H9 (cell line): ENCODE results near the gene ZSCAN29. TPM values are rescaled to one million over a fixed set of nuclear protein-coding genes. Genes with fewer than 3 reads are reported as not detected.

Experiments used
- DNase-seq: peaks from one replicate; pipeline ENCODE4 v3.0.0-alpha.2; 2017
- H2AFZ ChIP-seq: one replicate; pipeline ENCODE4 v1.6.1; 2013; ENCODE audit warnings: mild to moderate bottlenecking, low read length, control low read depth, moderate library complexity
- H2AK5ac ChIP-seq: 2 replicates; pipeline ENCODE4 v1.6.1; 2013; ENCODE audit warnings: low read length, control low read depth, mixed read lengths; ENCODE audit not compliant: insufficient read length
- H2BK120ac ChIP-seq: one replicate; pipeline ENCODE4 v1.6.1; 2013; ENCODE audit warnings: low read depth, mild to moderate bottlenecking, low read length, control low read depth, inconsistent platforms; ENCODE audit not compliant: poor library complexity, severe bottlenecking
- H2BK12ac ChIP-seq: 2 replicates; pipeline ENCODE4 v1.6.1; 2013; ENCODE audit warnings: low read length, control low read depth, mixed read lengths, low read depth; ENCODE audit not compliant: insufficient read length
- H2BK15ac ChIP-seq: 2 replicates; pipeline ENCODE4 v1.6.1; 2013; ENCODE audit warnings: low read depth, low read length, control low read depth
- H2BK20ac ChIP-seq: one replicate; pipeline ENCODE4 v1.6.1; 2013; ENCODE audit warnings: low read depth, mild to moderate bottlenecking, low read length, control low read depth, inconsistent platforms; ENCODE audit not compliant: poor library complexity, severe bottlenecking
- H2BK5ac ChIP-seq: 2 replicates; pipeline ENCODE4 v1.6.1; 2013; ENCODE audit warnings: low read length, control low read depth, mixed read lengths; ENCODE audit not compliant: insufficient read length
- H3K14ac ChIP-seq: 2 replicates; pipeline ENCODE4 v1.6.1; 2013; ENCODE audit warnings: low read length, control low read depth; ENCODE audit not compliant: insufficient read depth
- H3K18ac ChIP-seq: 2 replicates; pipeline ENCODE4 v1.6.1; 2013; ENCODE audit warnings: low read depth, mild to moderate bottlenecking, mixed read lengths, low read length, control low read depth; ENCODE audit not compliant: insufficient read length
- H3K23ac ChIP-seq: 2 replicates; pipeline ENCODE4 v1.6.1; 2013; ENCODE audit warnings: low read length, control low read depth, mixed read lengths, low read depth; ENCODE audit not compliant: insufficient read length
- H3K23me2 ChIP-seq: 2 replicates; pipeline ENCODE4 v1.6.1; 2013; ENCODE audit warnings: low read depth, mild to moderate bottlenecking, mixed read lengths, low read length, control low read depth; ENCODE audit not compliant: insufficient read length, poor library complexity, severe bottlenecking
- H3K27ac ChIP-seq: 2 replicates; pipeline ENCODE4 v1.5.1; 2013; ENCODE audit warnings: low read length, control low read depth, mixed read lengths, low read depth; ENCODE audit not compliant: insufficient read length
- H3K27me3 ChIP-seq: 2 replicates; pipeline ENCODE4 v1.6.1; 2013; ENCODE audit warnings: low read length, control low read depth, inconsistent platforms; ENCODE audit not compliant: insufficient read depth
- H3K4ac ChIP-seq: 2 replicates; pipeline ENCODE4 v1.6.1; 2013; ENCODE audit warnings: low read depth, mild to moderate bottlenecking, control low read depth, inconsistent platforms, low read length, moderate library complexity
- H3K4me1 ChIP-seq: 2 replicates; pipeline ENCODE4 v1.6.1; 2013; ENCODE audit warnings: low read length, control low read depth, inconsistent platforms; ENCODE audit not compliant: insufficient read depth
- H3K4me2 ChIP-seq: 2 replicates; pipeline ENCODE4 v1.6.1; 2013; ENCODE audit warnings: low read length, control low read depth, mixed read lengths; ENCODE audit not compliant: insufficient read length, insufficient read depth
- H3K56ac ChIP-seq: 2 replicates; pipeline ENCODE4 v1.6.1; 2013; ENCODE audit warnings: low read depth, mild to moderate bottlenecking, mixed read lengths, low read length, control low read depth; ENCODE audit not compliant: insufficient read length
- H3K79me1 ChIP-seq: 2 replicates; pipeline ENCODE4 v1.6.1; 2013; ENCODE audit warnings: low read depth, mild to moderate bottlenecking, moderate library complexity, low read length, control low read depth, inconsistent platforms; ENCODE audit not compliant: insufficient read depth, poor library complexity, severe bottlenecking
- H3K79me2 ChIP-seq: 2 replicates; pipeline ENCODE4 v1.6.1; 2013; ENCODE audit warnings: low read length, control low read depth, inconsistent platforms; ENCODE audit not compliant: insufficient read depth
- H3K9ac ChIP-seq: 2 replicates; pipeline ENCODE4 v1.6.1; 2013; ENCODE audit warnings: low read length, control low read depth, mixed read lengths; ENCODE audit not compliant: insufficient read length; ENCODE audit errors: extremely low read depth
- H3K9me3 ChIP-seq: one replicate; pipeline ENCODE4 v1.6.1; 2013; ENCODE audit warnings: low read depth, low read length, inconsistent platforms; ENCODE audit not compliant: control insufficient read depth
- H3T11ph ChIP-seq: one replicate; pipeline ENCODE4 v1.6.1; 2013; ENCODE audit warnings: mild to moderate bottlenecking, low read length, control low read depth, inconsistent platforms
- H4K20me1 ChIP-seq: one replicate; pipeline ENCODE4 v1.6.1; 2013; ENCODE audit not compliant: control insufficient read depth, insufficient read length, insufficient read depth
- H4K5ac ChIP-seq: 2 replicates; pipeline ENCODE4 v1.6.1; 2013; ENCODE audit warnings: low read depth, mild to moderate bottlenecking, mixed read lengths, low read length, control low read depth; ENCODE audit not compliant: insufficient read length
- H4K8ac ChIP-seq: replicated peaks from 2 replicates; pipeline ENCODE4 v1.6.1; 2013; ENCODE audit warnings: low read length, control low read depth, mixed read lengths, low read depth; ENCODE audit not compliant: insufficient read length
- H4K91ac ChIP-seq: 2 replicates; pipeline ENCODE4 v1.6.1; 2013; ENCODE audit warnings: low read depth, mild to moderate bottlenecking, moderate library complexity, mixed read lengths, low read length, control low read depth; ENCODE audit not compliant: insufficient read length
- H3K27ac Mint-ChIP-seq, 3 experiments: 2 replicates in 2 of 3; 3 replicates in 1 of 3; pipeline ENCODE4 v1.8.0; 2020 to 2021; ENCODE audit warnings: mixed read lengths in 3 of 3, mild to moderate bottlenecking in 1 of 3, moderate library complexity in 1 of 3
- H3K27me3 Mint-ChIP-seq: 2 replicates; pipeline ENCODE4 v1.8.0; 2021; ENCODE audit warnings: low read depth, mild to moderate bottlenecking, moderate library complexity, mixed read lengths
- H3K36me3 Mint-ChIP-seq, 3 experiments: 2 replicates in 2 of 3; 3 replicates in 1 of 3; pipeline ENCODE4 v1.8.0; 2020 to 2021; ENCODE audit warnings: low read depth in 3 of 3, mixed read lengths in 3 of 3; ENCODE audit not compliant: insufficient read depth in 1 of 3
- H3K4me1 Mint-ChIP-seq, 2 experiments: 2 replicates each; pipeline ENCODE4 v1.8.0; 2020; ENCODE audit warnings: mixed read lengths in 2 of 2
- H3K4me3 Mint-ChIP-seq, 2 experiments: 2 replicates in 1 of 2; 3 replicates in 1 of 2; pipeline ENCODE4 v1.8.0; 2020 to 2021; ENCODE audit warnings: mild to moderate bottlenecking in 2 of 2, mixed read lengths in 2 of 2, moderate library complexity in 1 of 2
- H3K9me3 Mint-ChIP-seq, 2 experiments: 2 replicates in 1 of 2; 3 replicates in 1 of 2; pipeline ENCODE4 v1.8.0; 2020; ENCODE audit warnings: mild to moderate bottlenecking in 2 of 2, mixed read lengths in 2 of 2, moderate library complexity in 1 of 2
- WGBS: extraction: QIAGEN DNeasy Blood & Tissue Kit; methylation state at CpG from one replicate; pipeline ENCODE4 v1.1.7; 2013; ENCODE audit warnings: missing lambda C conversion rate, low lambda C conversion rate, mixed read lengths; ENCODE audit not compliant: insufficient read length; ENCODE audit errors: extremely low coverage; 5-methylcytosine and 5-hydroxymethylcytosine counted together
- total RNA-seq: library from RNA; stranded (reverse); gene quantifications from 2 replicates; pipeline ENCODE4 v1.2.1, GENCODE V29; 2021
- TF ChIP-seq, protein P1 (sequence below): fragments of 200-600 bp; sonication (generic); conservative IDR thresholded peaks from 3 replicates; pipeline ENCODE4 v1.8.0; 2021; ENCODE audit warnings: antibody characterized with exemption, mild to moderate bottlenecking

ZSCAN29 gene
- total RNA-seq, 1 experiment from 2014 or later, result 52.5 TPM

DNA sequence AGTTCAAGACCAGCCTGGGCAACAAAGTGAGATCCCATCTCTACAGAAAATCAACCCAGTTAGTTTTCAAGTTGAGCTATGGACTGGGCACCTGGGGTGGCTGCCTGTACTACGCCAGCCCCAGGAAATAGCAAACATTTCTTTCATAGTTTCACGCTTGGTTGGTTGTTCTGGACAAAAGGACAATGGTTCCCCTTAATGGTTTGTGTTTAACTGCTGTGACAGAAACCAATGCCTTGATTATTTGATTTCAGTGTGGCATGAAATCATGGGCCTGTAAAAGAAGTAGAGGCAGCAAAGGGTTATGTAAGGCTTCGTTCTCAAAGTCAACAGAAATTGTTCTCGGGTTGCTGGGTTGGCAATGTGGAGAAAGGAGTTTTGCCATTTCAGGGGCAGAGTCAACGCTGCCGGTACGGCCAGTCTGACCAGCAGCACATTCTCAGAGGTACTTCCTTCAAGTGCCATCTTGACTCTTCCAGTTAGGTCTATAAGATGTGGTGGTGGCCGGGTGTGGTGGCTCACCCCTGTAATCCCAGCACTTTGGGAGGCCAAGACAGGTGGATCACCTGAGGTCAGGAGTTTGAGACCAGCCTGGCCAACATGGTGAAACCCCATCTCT lies 53.2 kb downstream of the ZSCAN29 start:
- H3K23ac ChIP-seq, result no peak overlapping the region
- H3K4me1 ChIP-seq, result no peaks in the 10 kb centered on the region
- H2BK5ac ChIP-seq, result no peak overlapping the region
- no peak overlapping the region for H3T11ph ChIP-seq
- Mint-ChIP-seq H3K36me3 (no peaks in the 10 kb centered on the region), H3K4me1 (peaks cover 3 to 5% of the 10 kb centered on the region in 2 experiments; a peak in 2 of 4 replicates), H3K9me3 (no peaks in the 10 kb centered on the region), H3K27me3 (peaks cover 28% of the 10 kb centered on the region), H3K4me3 (no peak overlapping the region), H3K27ac (no peak overlapping the region)
- H3K27me3 ChIP-seq, result no peaks in the 10 kb centered on the region
- no CpG with 5 or more reads among the region's 8 CpGs for WGBS
- no peaks in the 10 kb centered on the region for H3K23me2 ChIP-seq
- no peak overlapping the region for H3K4ac ChIP-seq
- H2BK12ac ChIP-seq, result no peak overlapping the region
- no peak overlapping the region; the same call in 1 of the 2 replicates for H3K14ac ChIP-seq
- H2BK120ac ChIP-seq, result no peak overlapping the region
- DNase-seq, result no peak
- H2BK15ac ChIP-seq, result no peak overlapping the region
- H2BK20ac ChIP-seq, result no peak overlapping the region
- H3K27ac ChIP-seq, result no peak overlapping the region
- no peaks in the 10 kb centered on the region for H3K9me3 ChIP-seq
- no peaks in the 10 kb centered on the region for H3K79me1 ChIP-seq
- H3K4me2 ChIP-seq, result no peak overlapping the region
- H4K20me1 ChIP-seq, result no peaks in the 10 kb centered on the region
- no peak overlapping the region for H3K56ac ChIP-seq
- H4K5ac ChIP-seq, result no peak overlapping the region
- no peak overlapping the region for H4K8ac ChIP-seq
- no peak overlapping the region for H2AK5ac ChIP-seq
- no peak overlapping the region for H2AFZ ChIP-seq
- H3K9ac ChIP-seq, result no peak overlapping the region
- TF ChIP-seq, protein P1, sequence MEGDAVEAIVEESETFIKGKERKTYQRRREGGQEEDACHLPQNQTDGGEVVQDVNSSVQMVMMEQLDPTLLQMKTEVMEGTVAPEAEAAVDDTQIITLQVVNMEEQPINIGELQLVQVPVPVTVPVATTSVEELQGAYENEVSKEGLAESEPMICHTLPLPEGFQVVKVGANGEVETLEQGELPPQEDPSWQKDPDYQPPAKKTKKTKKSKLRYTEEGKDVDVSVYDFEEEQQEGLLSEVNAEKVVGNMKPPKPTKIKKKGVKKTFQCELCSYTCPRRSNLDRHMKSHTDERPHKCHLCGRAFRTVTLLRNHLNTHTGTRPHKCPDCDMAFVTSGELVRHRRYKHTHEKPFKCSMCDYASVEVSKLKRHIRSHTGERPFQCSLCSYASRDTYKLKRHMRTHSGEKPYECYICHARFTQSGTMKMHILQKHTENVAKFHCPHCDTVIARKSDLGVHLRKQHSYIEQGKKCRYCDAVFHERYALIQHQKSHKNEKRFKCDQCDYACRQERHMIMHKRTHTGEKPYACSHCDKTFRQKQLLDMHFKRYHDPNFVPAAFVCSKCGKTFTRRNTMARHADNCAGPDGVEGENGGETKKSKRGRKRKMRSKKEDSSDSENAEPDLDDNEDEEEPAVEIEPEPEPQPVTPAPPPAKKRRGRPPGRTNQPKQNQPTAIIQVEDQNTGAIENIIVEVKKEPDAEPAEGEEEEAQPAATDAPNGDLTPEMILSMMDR, result no peak
- no peak overlapping the region for H4K91ac ChIP-seq
- H3K79me2 ChIP-seq, result no peaks in the 10 kb centered on the region
- no peak overlapping the region for H3K18ac ChIP-seq
